ELF-1 (cell line): ENCODE data around the gene GALK1.
"Not testable (repeated sequence)": the region's sequence is repeated elsewhere in the genome, so short reads cannot be mapped to it uniquely, and the experiment has no call there.

ENCODE experiments used
- DNase-seq: peaks from one replicate; pipeline ENCODE4 v3.0.0-alpha.2; 2016; ENCODE audit warnings: low read depth, low spot score

The GALK1 gene

GRCh38 chr17:75784473-75785015 lies 19.6 kb upstream of the GALK1 start, which contains the start of gene UNK:
Gene UNK, plus strand, starts transcription at chr17:75784806. Its CDS starts 75 bp downstream, at chr17:75784881.
- DNase-seq, result peak; percentile 99

- DNase-seq, result no peak
Measured at GRCh38 chr17:75783803-75784472, 18.9 kb upstream of the GALK1 start.

- DNase-seq, result no peak
Measured at GRCh38 chr17:75783069-75783783, 18.2 kb upstream of the GALK1 start.

GRCh38 chr17:75779987-75780889 lies 15.2 kb upstream of the GALK1 start:
- DNase-seq, result no peak

GRCh38 chr17:75779250-75779986 lies 14.4 kb upstream of the GALK1 start:
- DNase-seq, result peak; percentile 100

GRCh38 chr17:75778861-75779249 lies 13.9 kb upstream of the GALK1 start:
- DNase-seq, result peak; percentile 78

GRCh38 chr17:75778066-75778860 lies 13.3 kb upstream of the GALK1 start:
- not testable (repeated sequence) for DNase-seq

- DNase-seq, result no peak
Measured at GRCh38 chr17:75777296-75777922, 12.4 kb upstream of the GALK1 start.

GRCh38 chr17:75776386-75777295 lies 11.6 kb upstream of the GALK1 start:
- peak; percentile 44 for DNase-seq

GRCh38 chr17:75774991-75775668 lies 10.1 kb upstream of the GALK1 start:
- DNase-seq, result peak; percentile 78

GRCh38 chr17:75774471-75774990 lies 9.5 kb upstream of the GALK1 start:
- peak; percentile 41 for DNase-seq

GRCh38 chr17:75773808-75774470 lies 8.9 kb upstream of the GALK1 start:
- peak; percentile 41 for DNase-seq

GRCh38 chr17:75773121-75773807 lies 8.3 kb upstream of the GALK1 start:
- DNase-seq, result no peak

- DNase-seq, result peak; percentile 6
Measured at GRCh38 chr17:75771334-75772281, 6.6 kb upstream of the GALK1 start.

- no peak for DNase-seq
Measured at GRCh38 chr17:75769536-75769935, 4.5 kb upstream of the GALK1 start.

GRCh38 chr17:75767881-75768280 lies 2.9 kb upstream of the GALK1 start:
- DNase-seq, result no peak
